A673 (cell line): ENCODE measurements around the gene HAAO. TPM values are rescaled to one million over a fixed set of nuclear protein-coding genes. Genes with fewer than 3 reads are reported as not detected.

Source experiments
- BruUV-seq: library from RNA; stranded (reverse); fragments of 400-500 nt; replicated peaks from 2 replicates; lab custom pipeline; 2021; lab: Mats Ljungman, UMichigan
- CTCF ChIA-PET: fragments of 300-600 bp; sonication (Branson Sonifier 250); formaldehyde crosslinking; loops from one replicate; lab custom pipeline; 2022; ENCODE audit warnings: antibody characterized with exemption; lab: Charles Lee
- POLR2A ChIA-PET: fragments of 300-600 bp; sonication (Branson Sonifier 250); formaldehyde crosslinking; loops from one replicate; lab custom pipeline; 2022; ENCODE audit warnings: antibody characterized with exemption; ENCODE audit not compliant: low non-redundant PET; lab: Charles Lee
- DNase-seq: peaks from one replicate; pipeline ENCODE4 v3.0.0-alpha.2; 2015; ENCODE audit warnings: low spot score
- H3K27ac ChIP-seq: fragments of 200-600 bp; sonication (generic); 2 replicates; pipeline ENCODE4 v1.5.1; 2016; ENCODE audit warnings: mixed run types, low read depth, mild to moderate bottlenecking, mixed read lengths, antibody characterized with exemption, low read length; ENCODE audit not compliant: poor library complexity, severe bottlenecking
- H3K27me3 ChIP-seq: fragments of 200-600 bp; sonication (generic); replicated peaks from 2 replicates; pipeline ENCODE4 v1.6.1; 2017; ENCODE audit warnings: mixed run types, low read depth, mild to moderate bottlenecking, mixed read lengths, antibody characterized with exemption, low read length; ENCODE audit not compliant: insufficient read depth, poor library complexity
- H3K36me3 ChIP-seq: fragments of 200-600 bp; sonication (generic); 2 replicates; pipeline ENCODE4 v1.6.1; 2016; ENCODE audit warnings: mixed run types, mild to moderate bottlenecking, mixed read lengths, antibody characterized with exemption, low read length; ENCODE audit not compliant: insufficient read depth, poor library complexity, severe bottlenecking
- H3K4me1 ChIP-seq: fragments of 200-600 bp; sonication (generic); 2 replicates; pipeline ENCODE4 v1.6.1; 2017; ENCODE audit warnings: mixed run types, mild to moderate bottlenecking, mixed read lengths, antibody characterized with exemption, low read length; ENCODE audit not compliant: insufficient read depth, poor library complexity, severe bottlenecking
- H3K4me3 ChIP-seq: fragments of 200-600 bp; sonication (generic); 2 replicates; pipeline ENCODE4 v1.5.1; 2016; ENCODE audit warnings: low read depth, mixed run types, mild to moderate bottlenecking, mixed read lengths, low read length; ENCODE audit not compliant: poor library complexity, severe bottlenecking
- H3K9me3 ChIP-seq: fragments of 200-600 bp; sonication (generic); 2 replicates; pipeline ENCODE4 v1.6.1; 2016; ENCODE audit warnings: mixed run types, low read depth, mild to moderate bottlenecking, mixed read lengths, antibody characterized with exemption, low read length; ENCODE audit not compliant: poor library complexity, severe bottlenecking
- EZH2 ChIP-seq: fragments of 200-600 bp; sonication (generic); IDR thresholded peaks from 2 replicates; pipeline ENCODE4 v1.6.1; 2017; ENCODE audit warnings: borderline replicate concordance, low read depth, mild to moderate bottlenecking, mixed read lengths, antibody characterized with exemption, low read length; ENCODE audit not compliant: poor library complexity, severe bottlenecking
- intact Hi-C: fragments of 100-400 bp; cut with micrococcal nuclease; formaldehyde crosslinking; loops from one replicate; pipeline ENCODE4 v1.10.0; 2022; ENCODE audit not compliant: unreplicated experiment
- total RNA-seq: library from RNA; stranded (reverse); gene quantifications from 2 replicates; pipeline ENCODE4 v1.2.3, GENCODE V29; 2021
- TF ChIP-seq, protein P1 (sequence below): fragments of 300-800, 200-600 bp; sonication (generic); conservative IDR thresholded peaks from 2 replicates; pipeline ENCODE4 v1.5.1; 2017; ENCODE audit warnings: low read depth, mild to moderate bottlenecking, antibody characterized with exemption, low read length, moderate library complexity, mixed read lengths

HAAO gene
- total RNA-seq, 1 experiment from 2014 or later, result 2.4 TPM

DNA sequence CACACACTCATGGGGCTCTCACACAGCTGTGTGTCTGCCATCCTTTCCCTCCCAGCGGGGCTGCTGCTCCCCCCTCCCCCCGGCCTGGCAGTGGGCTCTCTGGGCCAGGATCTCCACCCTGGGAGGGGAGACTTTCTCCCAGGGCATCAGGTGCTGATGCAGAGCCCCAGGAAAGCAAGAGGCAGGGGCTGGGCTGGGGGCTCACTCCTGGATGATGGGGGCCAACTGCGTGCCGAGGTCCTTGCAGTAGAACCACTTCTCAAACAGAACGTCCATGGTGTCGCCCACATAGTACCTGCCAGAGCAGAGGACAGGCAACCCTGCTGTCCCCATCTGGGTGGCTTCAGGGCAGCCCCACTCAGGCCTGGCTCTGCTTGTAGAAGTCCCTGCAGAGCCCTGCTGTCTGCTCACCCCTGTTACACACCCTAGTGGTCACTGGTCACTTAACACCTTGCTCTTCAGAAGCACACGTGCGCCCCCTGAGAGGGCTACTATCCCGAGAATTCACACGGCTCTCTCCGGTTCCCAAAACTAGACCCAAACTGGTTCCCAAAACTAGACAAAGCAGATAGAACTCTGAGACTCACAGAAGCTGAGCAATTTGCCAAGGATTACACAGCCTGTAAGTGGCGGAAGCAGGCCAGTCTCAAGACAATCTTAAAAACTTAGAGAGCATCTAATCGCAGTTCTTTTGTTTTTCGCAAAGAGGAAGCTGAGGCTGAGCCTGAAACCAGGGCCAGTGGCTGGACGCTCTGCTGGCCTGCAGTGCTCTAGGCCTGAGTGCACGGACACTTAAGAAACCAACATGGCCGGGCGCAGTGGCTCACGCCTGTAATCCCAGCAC, 21.9 kb downstream of the HAAO start:
- no peaks in the 10 kb centered on the region for H3K27me3 ChIP-seq
- no peaks in the 10 kb centered on the region for H3K36me3 ChIP-seq
- H3K27ac ChIP-seq, result no peak overlapping the region
- no peak overlapping the region for H3K4me3 ChIP-seq
- TF ChIP-seq, protein P1, sequence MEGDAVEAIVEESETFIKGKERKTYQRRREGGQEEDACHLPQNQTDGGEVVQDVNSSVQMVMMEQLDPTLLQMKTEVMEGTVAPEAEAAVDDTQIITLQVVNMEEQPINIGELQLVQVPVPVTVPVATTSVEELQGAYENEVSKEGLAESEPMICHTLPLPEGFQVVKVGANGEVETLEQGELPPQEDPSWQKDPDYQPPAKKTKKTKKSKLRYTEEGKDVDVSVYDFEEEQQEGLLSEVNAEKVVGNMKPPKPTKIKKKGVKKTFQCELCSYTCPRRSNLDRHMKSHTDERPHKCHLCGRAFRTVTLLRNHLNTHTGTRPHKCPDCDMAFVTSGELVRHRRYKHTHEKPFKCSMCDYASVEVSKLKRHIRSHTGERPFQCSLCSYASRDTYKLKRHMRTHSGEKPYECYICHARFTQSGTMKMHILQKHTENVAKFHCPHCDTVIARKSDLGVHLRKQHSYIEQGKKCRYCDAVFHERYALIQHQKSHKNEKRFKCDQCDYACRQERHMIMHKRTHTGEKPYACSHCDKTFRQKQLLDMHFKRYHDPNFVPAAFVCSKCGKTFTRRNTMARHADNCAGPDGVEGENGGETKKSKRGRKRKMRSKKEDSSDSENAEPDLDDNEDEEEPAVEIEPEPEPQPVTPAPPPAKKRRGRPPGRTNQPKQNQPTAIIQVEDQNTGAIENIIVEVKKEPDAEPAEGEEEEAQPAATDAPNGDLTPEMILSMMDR, result peak; percentile 29; the same call in 1 of the 2 replicates
- TF ChIP-seq EZH2, result no peak
- H3K4me1 ChIP-seq, result no peaks in the 10 kb centered on the region
- DNase-seq, result peak; percentile 41
- no peaks in the 10 kb centered on the region for H3K9me3 ChIP-seq
- intact Hi-C loops, result no loop called here
- POLR2A ChIA-PET, result no interaction called here
- CTCF ChIA-PET, result interaction anchor here (0.7 kb wide), 1 partner anchor 46 kb away, joined by 6 read pairs; no protein-coding TSS in a partner anchor
- no TSS peak for BruUV-seq

DNA sequence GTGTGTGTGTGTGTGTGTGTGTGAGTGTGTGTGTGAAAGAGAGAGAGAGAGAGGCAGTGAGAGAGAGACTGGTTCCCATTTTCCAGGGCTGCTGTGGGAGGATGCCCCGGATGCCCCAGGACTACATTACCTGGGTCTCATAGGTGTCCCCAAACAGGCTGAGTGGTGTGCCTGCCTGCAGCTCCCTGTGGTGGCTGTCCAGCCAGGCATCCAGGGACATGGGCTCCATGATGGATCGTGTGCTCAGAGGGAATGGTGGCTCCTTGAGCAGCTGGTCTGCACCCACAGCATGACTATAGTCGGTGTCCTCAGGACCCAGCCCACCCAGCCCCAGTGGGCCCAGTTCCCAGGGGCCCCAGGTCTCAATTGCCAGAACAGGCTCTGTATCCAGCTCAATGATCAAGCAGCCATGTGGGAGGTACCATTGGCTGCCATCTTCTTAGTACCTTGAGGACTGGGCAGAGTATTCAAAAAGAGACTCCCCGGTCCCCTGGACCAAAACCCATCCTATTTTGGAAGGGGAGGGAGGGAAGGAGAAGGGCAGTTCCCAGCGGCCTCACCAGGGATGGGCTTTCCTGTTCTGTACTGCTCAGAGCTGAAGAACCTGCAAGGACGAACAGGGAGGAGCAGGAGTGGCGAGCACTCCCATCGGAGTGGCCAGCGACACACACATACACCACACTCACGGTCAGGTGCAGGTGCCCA, 22.6 kb downstream of the HAAO start:
- no peak for TF ChIP-seq EZH2
- TF ChIP-seq, protein P1, result no peak
- H3K4me3 ChIP-seq, result no peak overlapping the region
- no peaks in the 10 kb centered on the region for H3K27me3 ChIP-seq
- no TSS peak for BruUV-seq
- no peak overlapping the region for H3K27ac ChIP-seq
- intact Hi-C loops, result no loop called here
- no peaks in the 10 kb centered on the region for H3K36me3 ChIP-seq
- H3K4me1 ChIP-seq, result no peaks in the 10 kb centered on the region
- no peaks in the 10 kb centered on the region for H3K9me3 ChIP-seq
- ChIA-PET CTCF (no interaction called here), POLR2A (interaction anchor here (0.6 kb wide), 1 partner anchor 32 kb away, joined by 3 read pairs; no protein-coding TSS in a partner anchor)
- no peak for DNase-seq

DNA sequence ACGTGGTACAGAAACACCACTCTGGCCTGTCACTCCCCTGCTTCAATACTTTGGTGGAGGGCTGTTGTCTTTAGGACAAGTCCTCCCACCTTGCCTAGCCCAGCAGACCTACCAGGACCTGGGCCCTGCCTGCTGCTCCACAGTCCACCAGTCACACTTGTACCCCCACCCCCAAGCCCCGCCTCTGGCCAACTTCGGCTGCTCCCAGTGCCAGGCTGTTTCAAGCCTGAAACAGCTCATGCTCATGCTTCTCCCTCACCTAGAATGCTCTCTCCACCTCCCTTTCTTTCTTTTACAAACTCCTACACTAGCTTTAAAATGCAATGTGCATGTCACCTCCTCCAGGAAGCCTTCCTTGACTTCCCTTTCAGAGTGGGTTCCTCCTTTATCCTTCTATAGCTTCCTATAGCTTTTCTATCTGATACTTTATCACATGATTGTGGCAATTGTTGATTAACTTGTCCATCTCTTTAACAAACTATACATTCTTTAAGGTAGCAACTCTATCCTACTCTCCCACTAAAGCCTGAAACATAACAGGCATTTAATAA, 23.6 kb downstream of the HAAO start:
- H3K36me3 ChIP-seq, result no peaks in the 10 kb centered on the region
- no peak for TF ChIP-seq EZH2
- TF ChIP-seq, protein P1, result no peak
- no TSS peak for BruUV-seq
- intact Hi-C loops, result no loop called here
- no peaks in the 10 kb centered on the region for H3K27me3 ChIP-seq
- POLR2A ChIA-PET, result no interaction called here
- CTCF ChIA-PET, result no interaction called here
- no peak overlapping the region for H3K27ac ChIP-seq
- no peak for DNase-seq
- H3K9me3 ChIP-seq, result no peaks in the 10 kb centered on the region
- H3K4me3 ChIP-seq, result no peak overlapping the region
- no peaks in the 10 kb centered on the region for H3K4me1 ChIP-seq
